Measurements from ENCODE around the gene ABHD3. TPM values are rescaled to one million over a fixed set of nuclear protein-coding genes. Genes with fewer than 3 reads are reported as not detected.
A peak's percentile ranks its signal among the peaks of the same experiment; 100 is the strongest.

ABHD3 gene
- polyA plus RNA-seq, 1 donor (not counting 4 experiments of a cell fraction or from before 2014, with no cell fraction given), result 31.6 TPM

DNA sequence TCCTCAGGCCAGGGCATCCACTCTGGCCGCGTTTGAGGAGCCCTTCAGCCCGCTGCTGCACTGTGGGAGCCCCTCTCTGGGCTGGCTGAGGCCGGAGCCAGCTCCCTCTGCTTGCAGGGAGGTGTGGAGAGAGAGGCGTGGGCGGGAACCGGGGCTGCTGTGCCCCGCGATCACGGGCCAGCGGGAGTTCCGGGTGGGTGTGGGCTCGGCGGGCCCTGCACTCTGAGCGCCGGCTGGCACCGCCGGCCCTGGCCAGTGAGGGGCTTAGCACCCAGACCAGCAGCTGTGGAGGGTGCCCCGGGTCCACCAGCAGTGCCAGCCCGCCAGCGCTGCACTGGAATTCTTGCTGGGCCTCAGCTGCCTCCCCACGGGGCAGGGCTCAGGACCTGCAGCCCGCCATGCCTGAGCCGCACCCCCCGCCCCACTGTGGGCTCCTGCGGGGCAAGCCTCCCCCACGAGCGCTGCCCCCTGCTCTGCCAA, 1.9 kb upstream of the ABHD3 start:
- Histone ChIP-seq H3K9me3 (ENCODE audit: control insufficient read depth, low read depth, low read length) (no peaks in the 10 kb centered on the region), H3K27me3 (ENCODE audit: control insufficient read depth, extremely low read depth, insufficient read depth, low read length) (no peaks in the 10 kb centered on the region), H3K27ac (ENCODE audit: control insufficient read depth, insufficient read depth, low read length) (no peak overlapping the region), H3K4me3 (ENCODE audit: control insufficient read depth in 2 of 3, extremely low read depth in 1 of 3, insufficient read depth in 2 of 3, low read depth in 1 of 3, low read length in 3 of 3) (no peak overlapping the region), H3K4me1 (ENCODE audit: control insufficient read depth, extremely low read depth, insufficient read depth, low read length) (peaks cover 9% of the 10 kb centered on the region), H3K9me1 (ENCODE audit: control insufficient read depth, extremely low read depth, insufficient read depth, low read length) (no peaks in the 10 kb centered on the region), H4K20me1 (ENCODE audit: control insufficient read depth, extremely low read depth, insufficient read depth, low read length) (no peaks in the 10 kb centered on the region), H3K79me2 (ENCODE audit: control insufficient read depth, insufficient read depth, low read length) (peaks cover 4% of the 10 kb centered on the region), H3K36me3 (ENCODE audit: control insufficient read depth in 2 of 2, extremely low read depth in 1 of 2, insufficient read depth in 2 of 2, low read length in 2 of 2) (peaks cover 2 to 4% of the 10 kb centered on the region in 2 experiments), H2AFZ (ENCODE audit: control insufficient read depth, low read length) (no peak overlapping the region), H3K9ac (ENCODE audit: control insufficient read depth, extremely low read depth, insufficient read depth, low read length) (no peak overlapping the region), H3K4me2 (ENCODE audit: control insufficient read depth, extremely low read depth, insufficient read depth, low read depth, low read length) (no peak overlapping the region)
- FAIRE-seq (no peak), DNase-seq (ENCODE audit: low read depth, low spot score) (no peak)
- dilution Hi-C loops (cut with MboI; ENCODE audit: extremely low pct_ligation_motif_present, low sequenced_read_pairs), result no loop called here
- no peak for TF ChIP-seq EZH2 (IDR thresholded peaks at IDR 0.05; ENCODE audit: low read length)
- TF ChIP-seq, protein P1, sequence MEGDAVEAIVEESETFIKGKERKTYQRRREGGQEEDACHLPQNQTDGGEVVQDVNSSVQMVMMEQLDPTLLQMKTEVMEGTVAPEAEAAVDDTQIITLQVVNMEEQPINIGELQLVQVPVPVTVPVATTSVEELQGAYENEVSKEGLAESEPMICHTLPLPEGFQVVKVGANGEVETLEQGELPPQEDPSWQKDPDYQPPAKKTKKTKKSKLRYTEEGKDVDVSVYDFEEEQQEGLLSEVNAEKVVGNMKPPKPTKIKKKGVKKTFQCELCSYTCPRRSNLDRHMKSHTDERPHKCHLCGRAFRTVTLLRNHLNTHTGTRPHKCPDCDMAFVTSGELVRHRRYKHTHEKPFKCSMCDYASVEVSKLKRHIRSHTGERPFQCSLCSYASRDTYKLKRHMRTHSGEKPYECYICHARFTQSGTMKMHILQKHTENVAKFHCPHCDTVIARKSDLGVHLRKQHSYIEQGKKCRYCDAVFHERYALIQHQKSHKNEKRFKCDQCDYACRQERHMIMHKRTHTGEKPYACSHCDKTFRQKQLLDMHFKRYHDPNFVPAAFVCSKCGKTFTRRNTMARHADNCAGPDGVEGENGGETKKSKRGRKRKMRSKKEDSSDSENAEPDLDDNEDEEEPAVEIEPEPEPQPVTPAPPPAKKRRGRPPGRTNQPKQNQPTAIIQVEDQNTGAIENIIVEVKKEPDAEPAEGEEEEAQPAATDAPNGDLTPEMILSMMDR (optimal IDR thresholded peaks at IDR 0.05 in 1 of 3, IDR thresholded peaks at IDR 0.05 in 1 of 3, conservative IDR thresholded peaks at IDR 0.05 in 1 of 3; ENCODE audit: extremely low read depth in 1 of 3, insufficient read depth in 2 of 3, low read length in 3 of 3), result no peak

DNA sequence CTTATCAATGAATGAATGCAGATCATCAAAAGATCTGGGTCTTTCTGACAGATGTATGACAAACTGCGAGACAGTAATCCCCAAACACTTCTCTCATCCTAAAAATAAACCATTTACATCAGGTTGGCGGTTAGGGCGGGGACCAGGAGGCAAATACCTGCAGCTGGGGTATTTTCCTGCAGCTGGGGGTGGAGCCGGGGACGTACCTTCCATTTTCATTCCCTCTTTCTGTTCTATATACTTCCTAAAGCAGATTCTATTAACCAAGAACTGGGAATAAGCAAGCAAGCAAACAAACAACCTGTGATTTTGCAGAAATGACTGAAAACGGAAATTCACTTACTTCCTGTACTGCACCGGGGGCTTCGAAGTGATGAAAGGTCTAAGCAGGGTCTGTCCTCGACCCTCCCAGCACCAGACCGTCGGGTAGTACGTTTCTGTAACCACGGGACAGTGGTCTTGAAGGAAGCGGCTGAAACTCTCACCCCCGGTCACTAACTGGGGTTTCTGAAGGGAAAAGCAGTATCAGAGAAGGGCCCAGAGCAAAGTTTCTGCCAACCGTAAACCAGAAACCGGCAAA, 1.2 kb downstream of the ABHD3 start:
- H2AFZ ChIP-seq (ENCODE audit: control insufficient read depth, low read length), result peak overlapping the region; percentile 86
- peaks cover 3 to 9% of the 10 kb centered on the region in 2 experiments for H3K36me3 ChIP-seq (ENCODE audit: control insufficient read depth in 2 of 2, extremely low read depth in 1 of 2, insufficient read depth in 2 of 2, low read length in 2 of 2)
- H3K27ac ChIP-seq (ENCODE audit: control insufficient read depth, insufficient read depth, low read length), result peak overlapping the region; percentile 74
- H4K20me1 ChIP-seq (ENCODE audit: control insufficient read depth, extremely low read depth, insufficient read depth, low read length), result no peaks in the 10 kb centered on the region
- no peaks in the 10 kb centered on the region for H3K9me3 ChIP-seq (ENCODE audit: control insufficient read depth, low read depth, low read length)
- H3K9ac ChIP-seq (ENCODE audit: control insufficient read depth, extremely low read depth, insufficient read depth, low read length), result peak overlapping the region; percentile 85
- TF ChIP-seq, protein P1 (optimal IDR thresholded peaks at IDR 0.05 in 1 of 3, IDR thresholded peaks at IDR 0.05 in 1 of 3, conservative IDR thresholded peaks at IDR 0.05 in 1 of 3; ENCODE audit: extremely low read depth in 1 of 3, insufficient read depth in 2 of 3, low read length in 3 of 3), result no peak
- no peak for TF ChIP-seq EZH2 (IDR thresholded peaks at IDR 0.05; ENCODE audit: low read length)
- DNase-seq (ENCODE audit: low read depth, low spot score), result no peak
- H3K27me3 ChIP-seq (ENCODE audit: control insufficient read depth, extremely low read depth, insufficient read depth, low read length), result no peaks in the 10 kb centered on the region
- peak overlapping the region; percentile 59 to 81 (median 61) for H3K4me3 ChIP-seq (ENCODE audit: control insufficient read depth in 2 of 3, extremely low read depth in 1 of 3, insufficient read depth in 2 of 3, low read depth in 1 of 3, low read length in 3 of 3)
- no peaks in the 10 kb centered on the region for H3K9me1 ChIP-seq (ENCODE audit: control insufficient read depth, extremely low read depth, insufficient read depth, low read length)
- H3K4me1 ChIP-seq (ENCODE audit: control insufficient read depth, extremely low read depth, insufficient read depth, low read length), result peaks cover 9% of the 10 kb centered on the region
- dilution Hi-C loops (cut with MboI; ENCODE audit: extremely low pct_ligation_motif_present, low sequenced_read_pairs), result no loop called here
- H3K4me2 ChIP-seq (ENCODE audit: control insufficient read depth, extremely low read depth, insufficient read depth, low read depth, low read length), result peak overlapping the region; percentile 71
- no peak for FAIRE-seq
- H3K79me2 ChIP-seq (ENCODE audit: control insufficient read depth, insufficient read depth, low read length), result peaks cover 4% of the 10 kb centered on the region
